ENCODE data around the gene GFRA3.

GFRA3 gene

GRCh38 chr5:138246822-138247221, 27.6 kb downstream of the GFRA3 start:
- no peak for DNase-seq (ENCODE audit: low spot score)

- no peak for DNase-seq (ENCODE audit: low spot score)
These were observed 28.1 kb downstream of the GFRA3 start for GRCh38 chr5:138246334-138246733.

GRCh38 chr5:138245717-138246116, 28.7 kb downstream of the GFRA3 start:
- no peak for DNase-seq (ENCODE audit: low spot score)

- no peak for DNase-seq (ENCODE audit: low spot score)
These were observed 30.6 kb downstream of the GFRA3 start for GRCh38 chr5:138243794-138244193.

GRCh38 chr5:138241688-138242571, 32.5 kb downstream of the GFRA3 start:
- no peak for DNase-seq (ENCODE audit: low spot score)

GRCh38 chr5:138240650-138241385, 33.6 kb downstream of the GFRA3 start:
- DNase-seq (ENCODE audit: low spot score) = no peak

GRCh38 chr5:138238034-138238433, 36.4 kb downstream of the GFRA3 start:
- DNase-seq (ENCODE audit: low spot score) = no peak

- no peak for DNase-seq (ENCODE audit: low spot score)
These were observed 39.8 kb downstream of the GFRA3 start for GRCh38 chr5:138234651-138235050.

GRCh38 chr5:138233280-138233679, 41.1 kb downstream of the GFRA3 start:
- no peak for DNase-seq (ENCODE audit: low spot score)

- no peak for DNase-seq (ENCODE audit: low spot score)
These were observed 43.3 kb downstream of the GFRA3 start for GRCh38 chr5:138230981-138231589.

GRCh38 chr5:138230261-138230660, 44.2 kb downstream of the GFRA3 start:
- no peak for DNase-seq (ENCODE audit: low spot score)

GRCh38 chr5:138229387-138229786, 45.0 kb downstream of the GFRA3 start:
- no peak for DNase-seq (ENCODE audit: low spot score)

GRCh38 chr5:138226910-138227309, 47.5 kb downstream of the GFRA3 start:
- no peak for DNase-seq (ENCODE audit: low spot score)

GRCh38 chr5:138224712-138225111, 49.7 kb downstream of the GFRA3 start:
- no peak for DNase-seq (ENCODE audit: low spot score)

GRCh38 chr5:138223532-138223931, 50.9 kb downstream of the GFRA3 start:
- no peak for DNase-seq (ENCODE audit: low spot score)

- no peak for DNase-seq (ENCODE audit: low spot score)
These were observed 57.6 kb downstream of the GFRA3 start for GRCh38 chr5:138216799-138217198.

- peak; percentile 96 for DNase-seq (ENCODE audit: low spot score)
These were observed 61.0 kb downstream of the GFRA3 start, which contains the start of gene CDC23 for GRCh38 chr5:138213161-138214029. CDC23 (minus strand) TSS chr5:138213323; CDS start chr5:138213312, 11 bp downstream.

GRCh38 chr5:138212828-138213160, 61.6 kb downstream of the GFRA3 start:
- DNase-seq (ENCODE audit: low spot score) = no peak

GRCh38 chr5:138210985-138211384, 63.4 kb downstream of the GFRA3 start:
- no peak for DNase-seq (ENCODE audit: low spot score)

Measured in CD4-positive, alpha-beta T cell treated with Interleukin-2 at 100 ng/mL for 4 hours (primary cell).